Lower leg skin (tissue), 3 donors: ENCODE data around the gene DIS3L.

Experiments
- POLR2A ChIP-seq, 2 donors: fragments of 450-650 bp; IDR thresholded peaks; one replicate each; pipeline ENCODE4 v1.6.1; 2016 to 2017; ENCODE audit warnings: antibody characterized with exemption in 2 of 2, mild to moderate bottlenecking in 1 of 2, moderate library complexity in 1 of 2
- TF ChIP-seq, protein P1 (sequence below), 3 donors: fragments of 450-650 bp; IDR thresholded peaks; one replicate each; pipeline ENCODE4 v1.5.1; 2016; ENCODE audit warnings: antibody characterized with exemption in 3 of 3, mild to moderate bottlenecking in 3 of 3, moderate library complexity in 2 of 3

GRCh38 chr15:66264859-66265513, 28.4 kb upstream of the DIS3L start:
- TF ChIP-seq POLR2A (IDR thresholded peaks at IDR 0.05) = no peak
- TF ChIP-seq, protein P1, sequence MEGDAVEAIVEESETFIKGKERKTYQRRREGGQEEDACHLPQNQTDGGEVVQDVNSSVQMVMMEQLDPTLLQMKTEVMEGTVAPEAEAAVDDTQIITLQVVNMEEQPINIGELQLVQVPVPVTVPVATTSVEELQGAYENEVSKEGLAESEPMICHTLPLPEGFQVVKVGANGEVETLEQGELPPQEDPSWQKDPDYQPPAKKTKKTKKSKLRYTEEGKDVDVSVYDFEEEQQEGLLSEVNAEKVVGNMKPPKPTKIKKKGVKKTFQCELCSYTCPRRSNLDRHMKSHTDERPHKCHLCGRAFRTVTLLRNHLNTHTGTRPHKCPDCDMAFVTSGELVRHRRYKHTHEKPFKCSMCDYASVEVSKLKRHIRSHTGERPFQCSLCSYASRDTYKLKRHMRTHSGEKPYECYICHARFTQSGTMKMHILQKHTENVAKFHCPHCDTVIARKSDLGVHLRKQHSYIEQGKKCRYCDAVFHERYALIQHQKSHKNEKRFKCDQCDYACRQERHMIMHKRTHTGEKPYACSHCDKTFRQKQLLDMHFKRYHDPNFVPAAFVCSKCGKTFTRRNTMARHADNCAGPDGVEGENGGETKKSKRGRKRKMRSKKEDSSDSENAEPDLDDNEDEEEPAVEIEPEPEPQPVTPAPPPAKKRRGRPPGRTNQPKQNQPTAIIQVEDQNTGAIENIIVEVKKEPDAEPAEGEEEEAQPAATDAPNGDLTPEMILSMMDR (IDR thresholded peaks at IDR 0.05) = no peak
